Erythroblast (primary cell): ENCODE data around the gene GRK2.

Experiments used
- GATA1 ChIP-seq: IDR thresholded peaks from 2 replicates; pipeline ENCODE4 v1.6.1; 2011; ENCODE audit warnings: low read depth, mild to moderate bottlenecking, control low read depth, low read length, moderate library complexity
- POLR2A ChIP-seq: IDR thresholded peaks from 2 replicates; pipeline ENCODE4 v1.6.1; 2011; ENCODE audit warnings: mild to moderate bottlenecking, low read length

- TF ChIP-seq POLR2A (no peak), GATA1 (no peak)
These were observed 4.2 kb upstream of the GRK2 start for GRCh38 chr11:67261946-67262681.
